ENCODE data around the gene C19orf53.

Gene C19orf53

GRCh38 chr19:13827656-13828055, 53.4 kb downstream of the C19orf53 start:
- DNase-seq = no peak

All from NCI-H2081 (cell line).